Activated naive CD8-positive, alpha-beta T cell (primary cell): ENCODE results near the gene SLC36A1.

Experiments used
- H3K27ac Mint-ChIP-seq: one replicate; pipeline ENCODE4 v1.8.0; 2021; ENCODE audit warnings: mixed read lengths
- H3K27me3 Mint-ChIP-seq: one replicate; pipeline ENCODE4 v1.8.0; 2021; ENCODE audit warnings: mixed read lengths
- H3K36me3 Mint-ChIP-seq: one replicate; pipeline ENCODE4 v1.8.0; 2021; ENCODE audit warnings: mixed read lengths
- H3K4me1 Mint-ChIP-seq: one replicate; pipeline ENCODE4 v1.8.0; 2021; ENCODE audit warnings: low read depth, mixed read lengths
- H3K4me3 Mint-ChIP-seq: one replicate; pipeline ENCODE4 v1.8.0; 2021; ENCODE audit warnings: mild to moderate bottlenecking, mixed read lengths
- H3K9me3 Mint-ChIP-seq: one replicate; pipeline ENCODE4 v1.8.0; 2021; ENCODE audit warnings: low read depth, mixed read lengths

Gene SLC36A1

GRCh38 chr5:151523335-151523734 is 75.9 kb downstream of the SLC36A1 start:
- H3K9me3 Mint-ChIP-seq, result no peaks in the 10 kb centered on the region
- H3K4me3 Mint-ChIP-seq, result no peak overlapping the region
- H3K36me3 Mint-ChIP-seq, result no peaks in the 10 kb centered on the region

DNA sequence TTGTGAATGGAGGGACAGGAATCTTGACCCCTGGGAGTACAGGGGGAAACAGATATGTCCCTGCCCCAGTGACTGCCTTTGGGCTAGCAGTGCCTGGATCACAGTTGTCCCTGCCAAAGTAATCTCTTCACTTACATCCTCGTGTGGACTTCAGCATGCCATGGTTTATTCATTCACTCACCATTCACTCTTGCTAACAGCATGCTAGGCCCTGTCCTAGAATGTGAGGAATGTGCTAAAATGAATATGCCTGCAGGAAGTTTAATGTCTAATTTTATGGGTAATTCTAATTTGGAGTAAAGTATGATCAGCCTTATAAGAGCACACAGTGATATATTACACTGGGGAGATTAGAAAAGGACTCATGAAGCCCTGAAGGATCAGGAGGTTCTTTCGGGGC is 80.8 kb downstream of the SLC36A1 start:
- H3K27me3 Mint-ChIP-seq, result no peaks in the 10 kb centered on the region
- no peak overlapping the region for H3K4me3 Mint-ChIP-seq
- no peaks in the 10 kb centered on the region for H3K4me1 Mint-ChIP-seq
- H3K36me3 Mint-ChIP-seq, result no peaks in the 10 kb centered on the region
- H3K9me3 Mint-ChIP-seq, result no peaks in the 10 kb centered on the region
- no peak overlapping the region for H3K27ac Mint-ChIP-seq

More at GRCh38 chr5:151523335-151523734, 75.9 kb downstream of the SLC36A1 start:
- H3K27ac Mint-ChIP-seq, result no peak overlapping the region
- H3K4me1 Mint-ChIP-seq, result peaks cover 5% of the 10 kb centered on the region
- no peaks in the 10 kb centered on the region for H3K27me3 Mint-ChIP-seq

- H3K4me1 Mint-ChIP-seq, result no peaks in the 10 kb centered on the region
- no peak overlapping the region for H3K27ac Mint-ChIP-seq
- no peak overlapping the region for H3K4me3 Mint-ChIP-seq
- no peaks in the 10 kb centered on the region for H3K36me3 Mint-ChIP-seq
- no peaks in the 10 kb centered on the region for H3K9me3 Mint-ChIP-seq
- H3K27me3 Mint-ChIP-seq, result no peaks in the 10 kb centered on the region
These were observed 81.6 kb downstream of the SLC36A1 start for GRCh38 chr5:151528996-151529395.

DNA sequence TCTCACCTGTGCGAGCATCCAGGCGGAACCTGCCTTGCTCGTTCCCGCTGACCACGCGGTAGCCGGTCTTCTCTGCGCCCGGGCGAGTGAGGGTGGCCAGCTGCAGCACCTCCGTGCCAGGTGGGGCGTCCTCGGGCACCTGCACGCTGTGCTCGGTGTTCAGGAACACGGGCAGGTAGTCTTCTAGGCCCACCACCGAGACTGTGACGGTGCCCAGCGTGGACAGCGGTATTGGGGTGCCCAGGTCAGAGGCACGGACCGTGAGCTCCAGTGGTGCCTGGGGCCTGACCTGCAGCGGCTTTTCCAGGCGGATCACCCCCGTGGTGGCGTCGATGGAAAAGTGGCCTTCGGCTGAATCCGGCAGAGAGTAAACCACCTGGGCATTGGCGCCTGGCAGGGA is 84.2 kb downstream of the SLC36A1 start:
- Mint-ChIP-seq H3K4me1 (peaks cover 1% of the 10 kb centered on the region), H3K27me3 (no peaks in the 10 kb centered on the region), H3K9me3 (no peaks in the 10 kb centered on the region), H3K36me3 (no peaks in the 10 kb centered on the region), H3K27ac (no peak overlapping the region), H3K4me3 (no peak overlapping the region)

DNA sequence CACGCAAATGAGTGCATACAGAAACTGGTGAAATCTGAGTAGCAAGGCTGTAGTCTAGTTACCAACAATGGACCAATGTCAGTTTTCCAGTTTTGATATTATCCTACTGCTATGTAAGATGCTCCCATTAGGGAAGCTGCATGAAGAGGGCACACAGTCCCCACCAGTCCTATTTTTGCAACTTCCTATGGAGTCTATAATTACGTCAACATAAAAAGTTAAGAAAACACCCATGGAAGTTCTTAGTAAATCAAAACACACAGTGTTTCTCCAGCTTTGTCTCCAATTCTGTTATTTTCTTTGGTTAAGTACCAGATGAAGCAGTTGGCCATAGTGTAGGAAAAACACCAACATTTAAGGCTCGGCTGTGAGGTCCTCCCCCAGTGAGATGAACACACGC is 85.0 kb downstream of the SLC36A1 start:
- Mint-ChIP-seq H3K4me3 (no peak overlapping the region), H3K36me3 (no peaks in the 10 kb centered on the region), H3K9me3 (no peaks in the 10 kb centered on the region), H3K27me3 (no peaks in the 10 kb centered on the region), H3K27ac (no peak overlapping the region), H3K4me1 (peaks cover 1% of the 10 kb centered on the region)

DNA sequence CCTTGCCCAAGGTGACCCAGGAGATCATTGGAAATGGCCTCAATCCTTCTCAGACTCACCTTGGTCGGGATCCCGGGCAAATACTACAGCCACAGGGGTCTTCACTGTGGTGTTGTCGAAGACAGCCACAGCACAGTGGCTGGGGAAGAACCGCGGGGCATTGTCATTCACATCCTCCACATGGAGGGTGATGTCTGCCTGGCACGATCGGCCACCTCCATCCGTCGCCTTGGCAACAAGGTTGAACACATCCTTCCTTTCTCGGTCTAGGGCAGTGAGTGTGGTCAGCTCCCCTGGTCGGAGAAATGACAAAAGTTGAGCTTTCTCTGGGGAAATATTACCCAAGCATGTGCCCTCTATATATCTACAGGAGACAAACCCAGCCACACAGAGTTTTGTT is 86.9 kb downstream of the SLC36A1 start:
- H3K4me3 Mint-ChIP-seq, result no peak overlapping the region
- no peak overlapping the region for H3K27ac Mint-ChIP-seq
- H3K4me1 Mint-ChIP-seq, result peaks cover 1% of the 10 kb centered on the region
- no peaks in the 10 kb centered on the region for H3K36me3 Mint-ChIP-seq
- H3K27me3 Mint-ChIP-seq, result no peaks in the 10 kb centered on the region
- no peaks in the 10 kb centered on the region for H3K9me3 Mint-ChIP-seq

DNA sequence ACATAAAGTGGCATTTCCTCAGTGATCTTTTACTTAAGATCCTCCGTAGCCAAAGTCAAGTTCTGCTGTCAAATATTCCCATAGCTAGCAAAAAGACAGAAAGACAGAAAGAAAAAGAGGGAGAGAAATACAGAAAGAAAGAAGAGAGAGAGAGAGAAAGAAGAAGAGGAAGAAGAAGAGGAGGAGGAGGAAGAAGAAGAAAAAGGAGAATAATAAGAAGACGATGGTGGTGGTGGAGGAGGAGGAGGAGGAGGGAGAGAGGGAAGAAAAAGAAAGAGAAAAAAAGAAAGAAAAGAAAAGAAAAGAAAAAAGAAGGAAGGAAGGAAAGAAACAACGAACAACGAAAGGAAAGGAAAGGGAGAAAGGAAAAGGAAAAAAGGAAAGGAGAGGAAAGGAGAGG is 89.6 kb downstream of the SLC36A1 start:
- Mint-ChIP-seq H3K4me1 (peaks cover 1% of the 10 kb centered on the region), H3K36me3 (no peaks in the 10 kb centered on the region), H3K9me3 (no peaks in the 10 kb centered on the region), H3K27ac (no peak overlapping the region), H3K27me3 (no peaks in the 10 kb centered on the region), H3K4me3 (no peak overlapping the region)

GRCh38 chr5:151541571-151541970 is 94.2 kb downstream of the SLC36A1 start:
- no peaks in the 10 kb centered on the region for H3K4me1 Mint-ChIP-seq
- H3K9me3 Mint-ChIP-seq, result no peaks in the 10 kb centered on the region
- no peak overlapping the region for H3K27ac Mint-ChIP-seq
- H3K27me3 Mint-ChIP-seq, result no peaks in the 10 kb centered on the region
- H3K36me3 Mint-ChIP-seq, result no peaks in the 10 kb centered on the region
- no peak overlapping the region for H3K4me3 Mint-ChIP-seq
